BJ (cell line): ENCODE results near the gene MEGF6. TPM values are rescaled to one million over a fixed set of nuclear protein-coding genes. Genes with fewer than 3 reads are reported as not detected.

Experiments
- CTCF ChIA-PET: fragments of 350-600 bp; formaldehyde crosslinking; extraction: SDS; loops from one replicate; lab custom pipeline; 2021; ENCODE audit warnings: antibody characterized with exemption, inconsistent platforms; lab: Yijun Ruan, JAX
- POLR2A ChIA-PET: fragments of 300-600 bp; sonication (Branson Sonifier 250); formaldehyde crosslinking; extraction: SDS; loops from one replicate; lab custom pipeline; 2021; ENCODE audit warnings: antibody characterized with exemption; lab: Charles Lee
- DNase-seq: peaks from one replicate; pipeline ENCODE4 v3.0.0-alpha.2; 2011; ENCODE audit warnings: low read depth
- H3K27me3 ChIP-seq: 2 replicates; pipeline ENCODE4 v1.6.0; 2011; ENCODE audit warnings: low read length; ENCODE audit not compliant: control insufficient read depth, insufficient read depth
- H3K36me3 ChIP-seq: 2 replicates; pipeline ENCODE4 v1.5.1; 2011; ENCODE audit warnings: low read length; ENCODE audit not compliant: control insufficient read depth, insufficient read depth
- H3K4me3 ChIP-seq: 2 replicates; pipeline ENCODE4 v1.5.1; 2011; ENCODE audit warnings: low read depth, mild to moderate bottlenecking, control low read depth, low read length
- CTCF ChIP-seq: IDR thresholded peaks from 2 replicates; pipeline ENCODE4 v1.5.1; 2011; ENCODE audit warnings: low read depth, mild to moderate bottlenecking, control low read depth, inconsistent platforms, low read length, moderate library complexity; ENCODE audit not compliant: insufficient read depth
- polyA plus RNA-seq: library from polyadenylated mRNA; depleted of rRNA; stranded (reverse); fragments of >200 nt; gene quantifications from 2 replicates; pipeline ENCODE4 v1.2.3, GENCODE V29; 2011

The MEGF6 gene
- polyA plus RNA-seq, 1 experiment: 77.4 TPM

GRCh38 chr1:3590951-3591865 is 20.1 kb downstream of the MEGF6 start:
- no peaks in the 10 kb centered on the region for H3K36me3 ChIP-seq
- ChIA-PET POLR2A (no interaction called here), CTCF (interaction anchor here (0.8 to 1.8 kb wide), 4 partner anchors 26 to 139 kb away, joined by 3 to 5 read pairs (median 4); no protein-coding TSS in a partner anchor)
- DNase-seq: no peak
- TF ChIP-seq CTCF: no peak
- no peaks in the 10 kb centered on the region for H3K27me3 ChIP-seq
- no peak overlapping the region for H3K4me3 ChIP-seq

GRCh38 chr1:3590139-3590763 is 21.1 kb downstream of the MEGF6 start:
- ChIA-PET POLR2A (no interaction called here), CTCF (interaction anchor here (1.5 to 1.8 kb wide), 2 partner anchors 29 to 30 kb away, joined by 3 to 4 read pairs; no protein-coding TSS in a partner anchor)
- no peak for DNase-seq

GRCh38 chr1:3588395-3588794 is 22.9 kb downstream of the MEGF6 start:
- Histone ChIP-seq H3K27me3 (no peaks in the 10 kb centered on the region), H3K36me3 (no peaks in the 10 kb centered on the region), H3K4me3 (no peak overlapping the region)
- DNase-seq: no peak
- no peak for TF ChIP-seq CTCF
- ChIA-PET POLR2A (no interaction called here), CTCF (interaction anchor here (0.6 to 1.2 kb wide), 2 partner anchors 21 to 135 kb away, joined by 3 read pairs; no protein-coding TSS in a partner anchor)

More at GRCh38 chr1:3590139-3590763, 21.1 kb downstream of the MEGF6 start:
- no peaks in the 10 kb centered on the region for H3K27me3 ChIP-seq
- no peaks in the 10 kb centered on the region for H3K36me3 ChIP-seq
- no peak overlapping the region for H3K4me3 ChIP-seq
- TF ChIP-seq CTCF: no peak

GRCh38 chr1:3586986-3587759 is 24.1 kb downstream of the MEGF6 start:
- ChIA-PET CTCF (interaction anchor here (0.6 to 1.5 kb wide), 14 partner anchors 9 to 134 kb away, joined by 3 to 11 read pairs (median 4); no protein-coding TSS in a partner anchor), POLR2A (no interaction called here)
- DNase-seq: peak; percentile 15
- Histone ChIP-seq H3K27me3 (no peaks in the 10 kb centered on the region; the same call in 1 of the 2 replicates), H3K4me3 (no peak overlapping the region), H3K36me3 (no peaks in the 10 kb centered on the region)
- TF ChIP-seq CTCF: no peak; the same call in 1 of the 2 replicates
